NCI-H345 treated with DMSO at 0.1 percent for 48 hours (cell line): ENCODE measurements around the gene AFF1.

Source experiments
- DNase-seq: peaks from one replicate; lab custom pipeline; 2025; ENCODE audit not compliant: unreplicated experiment; lab: John Stamatoyannopoulos, UW

Gene AFF1

DNA sequence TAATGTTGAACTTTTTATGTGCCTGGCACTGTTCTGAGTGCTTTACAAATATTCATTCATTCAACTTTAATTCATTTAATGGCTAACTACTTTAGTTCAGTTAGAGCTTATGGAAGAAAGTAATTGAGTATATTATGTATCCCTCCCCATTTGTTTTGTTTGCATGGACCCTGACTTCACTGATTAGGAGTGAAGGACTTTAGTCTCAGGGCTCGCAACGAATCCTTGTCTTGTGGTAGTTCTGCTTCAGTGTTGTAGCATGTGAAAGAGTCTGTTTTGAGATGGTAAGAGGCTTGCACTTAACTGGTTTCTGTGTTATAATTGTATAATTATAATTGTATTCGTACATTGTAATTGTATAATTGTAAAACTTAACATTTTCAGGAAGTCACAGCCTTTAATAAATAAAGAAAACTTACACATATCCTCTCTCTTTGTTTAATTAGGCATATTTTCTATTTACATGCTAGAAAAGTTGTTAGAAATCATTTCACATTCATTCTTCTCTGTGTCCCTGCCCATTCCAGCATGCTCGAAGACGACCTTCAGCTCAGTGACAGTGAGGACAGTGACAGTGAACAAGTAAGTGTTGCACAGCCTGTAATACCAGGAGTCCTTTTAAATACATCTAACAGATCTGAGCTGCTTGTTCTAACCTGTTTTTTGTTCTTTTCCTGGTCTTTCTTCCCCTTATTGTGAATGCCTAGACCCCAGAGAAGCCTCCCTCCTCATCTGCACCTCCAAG, 170.5 kb downstream of the AFF1 start:
- no peak for DNase-seq

DNA sequence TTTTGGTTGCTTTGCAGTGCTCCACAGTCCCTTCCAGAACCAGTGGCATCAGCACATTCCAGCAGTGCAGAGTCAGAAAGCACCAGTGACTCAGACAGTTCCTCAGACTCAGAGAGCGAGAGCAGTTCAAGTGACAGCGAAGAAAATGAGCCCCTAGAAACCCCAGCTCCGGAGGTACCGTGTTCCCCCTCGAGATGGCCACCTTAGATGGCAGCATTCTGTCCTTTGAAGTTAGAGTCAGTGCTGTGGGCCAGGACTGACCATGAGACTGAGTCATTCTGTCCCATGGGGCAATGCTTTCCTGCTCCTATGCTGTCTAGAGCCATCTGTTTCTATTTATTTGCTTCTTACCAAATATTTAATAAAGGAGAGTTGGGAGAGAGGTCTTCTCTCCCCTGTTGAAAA, 173.3 kb downstream of the AFF1 start:
- DNase-seq, result no peak

DNA sequence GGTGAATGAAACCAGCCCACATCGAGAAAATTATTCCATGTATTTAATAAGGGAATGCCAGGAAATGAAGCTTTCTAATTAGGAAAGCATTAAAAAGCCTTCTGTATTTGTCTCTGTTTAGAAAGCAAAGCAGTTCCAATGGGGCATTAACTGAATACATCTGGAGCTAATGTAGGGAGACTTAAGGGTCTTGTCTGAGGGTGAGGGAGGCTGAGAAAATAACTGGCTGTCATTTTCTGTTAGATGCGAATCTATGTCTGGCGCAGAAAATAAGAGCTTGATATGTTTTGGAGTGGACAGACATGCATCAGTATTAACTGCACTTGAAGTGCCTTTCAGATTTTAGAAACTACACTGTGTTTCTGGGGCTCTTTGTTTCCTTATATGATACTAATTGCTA, 174.3 kb downstream of the AFF1 start:
- DNase-seq, result no peak

DNA sequence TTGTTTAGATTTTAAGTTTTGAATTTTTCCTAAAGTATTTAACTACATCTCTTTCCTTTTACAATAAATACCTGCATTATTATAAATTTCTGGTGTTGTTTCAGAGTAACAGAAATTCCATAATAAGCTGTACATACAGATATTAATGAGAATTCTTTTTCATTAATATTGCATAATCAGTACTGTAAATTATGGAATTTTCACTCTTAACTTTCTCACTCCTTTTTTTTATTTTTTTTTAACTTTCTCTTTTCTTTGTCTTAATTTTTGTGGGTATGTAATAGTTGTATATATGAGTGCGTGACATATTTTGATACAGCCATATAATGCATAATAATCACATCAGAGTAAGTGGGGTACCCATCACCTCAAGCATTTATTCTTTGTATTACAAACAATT, 175.1 kb downstream of the AFF1 start:
- no peak for DNase-seq

DNA sequence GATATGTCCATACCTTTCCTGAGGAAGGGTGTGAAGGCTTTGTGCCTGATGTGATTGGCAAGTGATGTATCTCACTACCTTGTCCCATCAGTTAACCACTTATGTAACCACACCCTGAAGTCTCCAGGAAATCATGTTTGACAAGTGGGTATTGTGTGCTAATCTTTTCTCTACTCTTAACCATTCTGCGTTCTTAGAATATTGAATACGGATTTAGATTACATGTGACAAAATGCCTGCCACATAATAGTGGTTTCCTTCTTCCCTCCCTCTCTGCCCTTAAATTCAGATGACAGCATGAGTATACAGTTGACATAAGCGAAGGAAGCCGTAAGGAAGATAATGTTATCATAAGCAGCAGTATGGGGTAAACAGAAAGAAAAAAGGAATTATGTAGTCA, 177.3 kb downstream of the AFF1 start:
- DNase-seq, result no peak

DNA sequence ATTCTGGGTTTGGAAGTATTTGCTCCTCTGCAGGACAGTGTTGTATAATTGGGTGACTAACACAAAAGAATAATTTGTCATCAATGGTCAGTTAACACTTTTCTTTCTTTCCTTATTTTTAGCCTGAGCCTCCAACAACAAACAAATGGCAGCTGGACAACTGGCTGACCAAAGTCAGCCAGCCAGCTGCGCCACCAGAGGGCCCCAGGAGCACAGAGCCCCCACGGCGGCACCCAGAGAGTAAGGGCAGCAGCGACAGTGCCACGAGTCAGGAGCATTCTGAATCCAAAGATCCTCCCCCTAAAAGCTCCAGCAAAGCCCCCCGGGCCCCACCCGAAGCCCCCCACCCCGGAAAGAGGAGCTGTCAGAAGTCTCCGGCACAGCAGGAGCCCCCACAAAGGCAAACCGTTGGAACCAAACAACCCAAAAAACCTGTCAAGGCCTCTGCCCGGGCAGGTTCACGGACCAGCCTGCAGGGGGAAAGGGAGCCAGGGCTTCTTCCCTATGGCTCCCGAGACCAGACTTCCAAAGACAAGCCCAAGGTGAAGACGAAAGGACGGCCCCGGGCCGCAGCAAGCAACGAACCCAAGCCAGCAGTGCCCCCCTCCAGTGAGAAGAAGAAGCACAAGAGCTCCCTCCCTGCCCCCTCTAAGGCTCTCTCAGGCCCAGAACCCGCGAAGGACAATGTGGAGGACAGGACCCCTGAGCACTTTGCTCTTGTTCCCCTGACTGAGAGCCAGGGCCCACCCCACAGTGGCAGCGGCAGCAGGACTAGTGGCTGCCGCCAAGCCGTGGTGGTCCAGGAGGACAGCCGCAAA, 179.6 kb downstream of the AFF1 start:
- DNase-seq, result no peak

DNA sequence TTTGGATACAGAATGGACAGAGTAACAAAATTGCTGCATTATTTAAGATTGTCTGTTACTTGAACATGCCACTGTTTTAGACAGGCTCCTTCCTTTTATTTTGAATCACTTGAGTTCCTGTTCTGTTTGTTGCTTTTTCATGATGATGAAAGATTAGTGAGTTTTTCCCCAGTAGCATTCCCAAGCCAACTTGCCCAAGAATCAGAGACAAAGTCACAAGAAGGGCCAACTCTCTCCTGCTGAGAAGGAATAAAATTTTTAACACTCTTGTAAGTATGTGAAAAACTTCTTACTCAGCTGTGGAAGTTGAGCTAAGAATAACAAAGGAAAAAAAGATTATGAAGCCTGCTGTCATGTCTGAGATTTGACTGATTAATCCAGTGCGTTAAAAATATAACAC, 181.4 kb downstream of the AFF1 start:
- DNase-seq, result no peak

DNA sequence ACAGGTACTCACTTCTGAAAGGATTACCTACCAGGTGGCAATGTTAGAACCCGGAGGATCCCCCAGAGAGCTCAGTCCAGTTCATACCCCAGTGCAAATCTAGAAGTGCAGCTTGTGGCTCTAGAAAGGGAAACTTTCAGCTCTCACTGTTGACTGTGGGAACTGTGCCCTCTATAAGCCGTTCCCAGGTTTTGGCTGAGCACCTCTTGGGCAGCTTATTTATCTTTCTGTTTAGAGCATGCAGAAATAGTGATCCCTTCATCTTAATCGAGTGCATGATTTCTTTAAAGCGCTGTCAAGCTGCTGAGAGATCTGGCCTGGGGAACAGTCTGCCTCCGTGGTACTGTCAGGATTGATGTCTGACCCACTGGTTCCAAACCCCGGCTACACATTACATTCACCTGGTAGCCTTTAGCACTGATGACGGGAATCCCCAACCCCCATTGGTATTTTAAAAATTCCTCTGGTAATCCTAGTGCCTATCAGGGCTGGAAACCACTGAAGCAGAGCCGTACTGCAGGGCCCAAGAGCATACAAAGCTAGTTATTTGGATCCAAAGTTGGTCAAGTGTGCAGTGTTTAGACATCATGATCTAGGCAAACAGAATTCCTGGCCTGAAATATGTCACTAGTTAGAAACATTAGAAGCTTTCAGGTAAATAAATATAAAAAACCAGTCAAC, 182.4 kb downstream of the AFF1 start:
- DNase-seq, result no peak

DNA sequence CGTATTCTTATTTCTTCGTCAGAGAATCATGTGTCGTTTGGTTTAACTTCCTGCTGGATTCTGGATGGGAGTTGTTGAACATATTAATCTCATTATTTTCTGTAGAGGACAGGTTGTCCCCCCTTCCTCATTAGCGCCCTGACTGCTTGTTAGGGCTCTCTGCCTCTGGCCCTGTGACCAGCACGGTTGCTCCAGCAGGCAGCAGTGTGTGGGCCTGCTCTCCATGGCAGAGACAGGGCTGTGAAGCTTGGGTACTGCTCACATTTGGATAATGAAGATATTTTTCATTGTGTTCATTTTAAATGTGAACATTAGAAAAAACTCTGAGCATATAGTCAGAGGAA, 182.9 kb downstream of the AFF1 start:
- DNase-seq, result no peak

DNA sequence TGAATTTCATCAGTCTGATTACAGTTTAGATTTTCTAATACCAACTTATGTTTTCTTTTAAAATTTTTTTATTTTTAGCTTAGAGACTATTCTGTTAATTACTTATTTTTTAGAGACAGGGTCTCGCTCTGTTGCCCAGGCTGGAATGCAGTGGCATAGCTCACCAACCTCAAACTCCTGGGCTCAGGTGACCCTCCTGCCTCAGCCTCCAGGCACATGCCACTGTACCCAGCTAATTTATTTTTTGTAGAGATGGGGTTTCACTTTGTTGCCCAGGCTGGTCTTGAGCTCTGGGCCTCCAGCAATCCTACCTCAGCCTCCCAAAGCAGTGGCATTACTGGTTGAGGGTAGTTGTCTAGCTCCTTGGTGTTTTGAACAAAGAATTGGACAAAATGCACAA, 183.6 kb downstream of the AFF1 start:
- no peak for DNase-seq

DNA sequence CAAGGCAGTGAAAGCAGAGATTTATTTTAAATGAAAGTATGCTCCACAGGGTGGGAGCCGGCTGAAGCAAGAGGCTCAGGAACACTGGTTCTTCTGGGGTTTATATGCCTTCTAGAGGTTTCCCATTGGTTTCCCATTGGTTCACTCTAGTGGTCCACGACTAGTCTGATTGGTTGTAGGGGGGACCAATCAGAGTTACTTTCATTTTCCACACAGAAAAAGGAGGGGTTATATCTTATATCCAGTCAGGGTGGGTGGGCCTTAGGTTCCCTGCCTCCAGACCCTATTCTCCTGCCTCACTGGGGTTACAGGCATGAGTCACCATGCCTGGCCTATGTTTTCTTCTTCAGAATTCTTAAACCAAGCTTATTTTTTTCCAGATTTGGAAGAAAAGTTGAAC, 184.0 kb downstream of the AFF1 start:
- no peak for DNase-seq

DNA sequence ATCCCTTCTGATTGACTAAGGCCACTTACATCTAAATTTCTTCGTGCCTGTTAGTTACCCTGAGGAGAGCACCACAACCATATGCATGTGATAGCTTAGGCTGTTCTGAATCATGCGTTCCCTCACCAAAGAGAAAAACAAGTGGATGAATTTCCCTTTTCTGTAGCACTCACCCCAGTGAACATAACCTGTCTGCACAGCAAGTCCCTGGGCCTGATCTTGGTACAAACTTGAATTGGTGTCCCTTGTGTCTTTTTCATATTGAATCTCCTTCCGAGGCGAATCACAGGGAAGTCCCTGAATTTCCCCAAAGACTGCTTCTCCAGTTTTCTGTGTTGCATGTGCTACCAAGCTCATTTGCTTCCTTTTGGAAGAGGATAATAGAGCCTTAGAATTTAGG, 185.2 kb downstream of the AFF1 start:
- DNase-seq, result no peak

DNA sequence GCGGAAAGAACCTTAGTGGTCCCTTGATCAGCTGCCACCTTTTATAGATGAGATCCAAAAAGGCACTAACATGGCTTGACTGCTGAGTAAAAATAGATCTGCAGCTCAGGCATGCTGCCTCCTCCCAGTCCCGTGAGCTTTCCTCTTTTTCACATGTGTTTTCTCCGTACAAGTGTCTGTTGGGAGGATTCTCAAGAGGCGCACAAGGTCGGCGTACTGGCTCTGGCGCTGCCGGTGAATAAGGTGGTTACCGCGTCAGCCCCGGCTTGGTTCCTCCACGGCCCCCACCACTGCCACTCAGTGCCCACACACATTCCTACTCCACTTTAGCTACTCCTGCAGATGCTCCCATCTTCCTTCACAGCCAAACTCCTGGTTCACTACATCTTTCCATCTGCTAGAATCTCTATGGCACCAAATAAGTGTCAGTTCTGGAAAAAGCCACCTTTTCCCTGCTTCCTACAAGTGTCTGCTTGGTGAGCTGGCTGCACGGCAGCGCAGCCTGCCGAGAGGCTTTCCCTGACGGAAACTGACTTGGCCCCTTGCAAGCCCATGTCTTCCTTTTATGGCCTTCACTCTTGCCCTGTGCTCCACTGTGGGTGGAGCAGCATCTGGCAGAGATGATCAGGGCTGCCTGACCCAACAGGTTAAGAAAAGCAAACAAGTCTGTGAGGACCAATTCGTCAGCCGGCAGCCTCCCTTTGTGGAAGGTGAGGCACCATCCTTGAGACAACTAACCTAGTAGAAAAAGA, 185.8 kb downstream of the AFF1 start:
- DNase-seq, result no peak

DNA sequence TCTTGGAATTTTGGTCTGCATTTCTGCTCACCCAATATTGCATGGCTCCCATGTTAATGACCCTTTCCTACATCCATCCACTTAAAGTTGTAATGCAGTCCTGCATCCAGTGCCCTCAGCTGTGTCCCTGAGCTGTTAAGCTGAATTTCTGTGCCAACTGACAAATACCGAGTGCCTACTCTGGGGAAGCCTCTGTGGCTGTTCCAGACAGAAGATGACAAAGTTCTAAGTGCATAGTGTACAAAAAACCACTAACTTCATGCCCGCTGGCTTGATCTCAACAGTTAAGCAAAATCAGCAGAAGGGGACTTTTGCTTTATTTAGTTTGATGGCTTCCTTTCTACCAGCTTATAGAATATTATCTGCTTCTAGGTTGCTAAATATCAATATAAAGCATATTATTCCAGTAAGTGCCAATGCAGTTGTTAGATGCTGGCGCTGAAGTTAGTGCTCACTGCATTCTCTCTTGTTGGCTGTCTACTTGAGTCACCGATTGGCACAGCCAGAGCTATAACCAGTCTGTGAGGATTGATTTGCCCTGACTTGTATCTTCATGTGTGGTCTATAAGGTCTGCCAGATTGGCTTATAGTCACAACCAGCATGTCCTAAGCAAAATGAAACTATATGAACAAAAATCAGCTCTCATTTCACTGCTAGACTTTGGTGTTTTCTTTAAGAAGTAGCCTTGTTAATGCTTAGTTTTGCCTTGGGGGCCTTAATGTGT, 186.7 kb downstream of the AFF1 start:
- no peak for DNase-seq

DNA sequence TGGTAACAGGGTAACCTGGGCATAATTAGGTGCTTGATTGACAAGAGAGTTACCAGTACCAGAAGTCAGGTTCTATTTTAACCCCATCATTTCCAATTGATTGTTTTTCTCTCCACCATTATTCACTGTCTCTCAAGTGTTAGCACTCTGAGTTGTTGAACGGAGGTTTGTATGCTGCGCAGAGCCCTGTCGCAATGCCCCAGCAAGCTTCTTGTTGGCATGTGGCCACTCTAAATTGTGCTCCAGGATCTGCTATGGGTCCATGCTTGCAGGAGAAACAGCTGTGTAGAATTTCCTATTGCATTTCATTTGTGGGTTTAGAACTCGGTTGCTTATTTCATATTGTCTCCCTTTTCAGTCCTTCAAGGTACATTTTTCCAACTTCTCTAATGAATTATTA, 187.4 kb downstream of the AFF1 start:
- no peak for DNase-seq

DNA sequence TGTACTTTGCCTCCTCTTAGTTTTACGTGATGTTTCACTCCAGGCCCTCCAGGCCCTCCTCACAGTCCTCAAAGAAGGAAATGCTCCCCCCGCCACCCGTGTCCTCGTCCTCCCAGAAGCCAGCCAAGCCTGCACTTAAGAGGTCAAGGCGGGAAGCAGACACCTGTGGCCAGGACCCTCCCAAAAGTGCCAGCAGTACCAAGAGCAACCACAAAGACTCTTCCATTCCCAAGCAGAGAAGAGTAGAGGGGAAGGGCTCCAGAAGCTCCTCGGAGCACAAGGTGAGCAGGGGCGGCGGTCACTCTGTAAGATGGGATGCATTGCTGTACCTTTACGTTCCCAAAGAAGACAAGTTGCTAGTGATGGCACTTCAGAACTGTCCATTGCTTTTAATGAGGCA, 191.2 kb downstream of the AFF1 start:
- DNase-seq, result no peak

DNA sequence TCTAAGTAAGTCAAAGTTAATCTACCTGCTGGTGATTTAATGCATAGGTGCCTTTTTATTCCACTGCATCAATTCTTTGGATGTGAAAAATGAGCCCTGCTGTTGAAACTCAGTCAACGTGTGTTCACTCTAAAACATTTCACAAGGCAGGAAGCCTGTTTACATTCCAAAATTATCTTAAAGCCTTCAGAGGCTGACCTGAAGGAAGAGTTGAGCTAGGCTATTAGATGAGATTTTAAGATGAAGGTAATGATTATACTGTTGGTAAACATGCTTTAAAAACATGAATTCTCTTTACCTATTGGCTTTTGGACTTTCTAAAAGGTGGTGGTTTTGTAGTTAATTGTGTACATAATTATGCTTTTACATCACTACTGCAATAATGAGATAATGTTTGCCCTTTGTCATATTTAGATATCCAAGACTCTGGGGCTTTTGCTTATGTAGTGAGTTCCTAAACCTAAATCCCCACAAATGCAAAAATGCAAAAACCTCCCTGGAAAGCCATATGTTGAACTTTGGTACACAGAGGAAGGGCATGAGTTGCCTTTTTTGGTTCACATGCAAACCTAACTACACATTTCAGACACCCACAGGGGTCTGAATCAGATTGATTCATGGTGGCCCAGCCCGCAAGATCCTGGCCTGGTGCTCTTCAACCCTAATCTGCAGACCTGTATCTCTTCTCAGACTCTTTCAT, 193.3 kb downstream of the AFF1 start:
- no peak for DNase-seq

DNA sequence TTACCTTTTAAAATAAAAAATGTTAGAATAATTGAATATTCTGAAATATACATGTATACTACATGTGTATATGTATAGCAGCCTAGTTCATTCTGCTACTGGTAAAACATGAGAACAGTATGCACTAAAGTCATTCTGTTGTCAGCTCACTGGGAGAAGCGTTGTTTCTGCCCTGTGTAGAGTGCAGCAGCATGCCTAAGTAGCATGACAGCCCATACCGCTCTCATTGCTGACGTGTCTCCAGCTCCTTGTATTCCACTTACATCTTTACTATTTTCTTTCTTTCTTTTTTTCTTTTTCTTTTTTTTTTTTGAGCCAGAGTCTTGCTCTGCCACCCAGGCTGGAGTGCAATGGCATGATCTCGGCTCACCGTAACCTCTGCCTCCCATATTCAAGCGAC, 194.9 kb downstream of the AFF1 start:
- DNase-seq, result no peak

DNA sequence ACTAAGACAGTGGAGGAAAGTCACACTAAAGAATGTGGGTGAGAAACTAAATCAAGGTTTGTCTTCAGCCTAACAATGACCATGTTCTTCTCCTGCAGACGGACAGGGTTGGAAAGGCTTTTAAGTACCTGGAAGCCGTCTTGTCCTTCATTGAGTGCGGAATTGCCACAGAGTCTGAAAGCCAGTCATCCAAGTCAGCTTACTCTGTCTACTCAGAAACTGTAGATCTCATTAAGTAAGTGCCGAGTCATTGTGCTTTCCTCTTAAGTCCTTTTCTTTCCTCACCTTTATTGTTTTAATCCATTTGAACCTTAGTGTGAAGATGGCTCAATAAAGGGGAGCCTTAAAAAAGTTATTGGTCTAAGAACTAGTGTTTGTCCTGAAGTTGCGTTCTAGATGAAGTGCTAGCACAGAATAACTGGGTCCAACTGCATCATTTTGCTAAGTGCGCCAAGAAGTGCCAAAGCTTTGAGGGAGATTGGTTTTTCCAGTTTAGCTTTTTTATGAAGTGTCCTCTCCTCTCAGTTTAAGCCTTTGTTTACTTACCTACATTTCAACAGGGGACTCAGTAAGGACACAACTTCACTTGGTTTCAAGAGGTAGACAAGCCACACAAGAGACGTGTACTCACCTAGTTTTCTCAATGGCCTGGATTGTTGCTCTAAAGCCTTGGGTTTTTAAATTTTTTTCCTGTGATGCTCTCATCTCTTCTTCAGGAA, 196.3 kb downstream of the AFF1 start:
- no peak for DNase-seq

DNA sequence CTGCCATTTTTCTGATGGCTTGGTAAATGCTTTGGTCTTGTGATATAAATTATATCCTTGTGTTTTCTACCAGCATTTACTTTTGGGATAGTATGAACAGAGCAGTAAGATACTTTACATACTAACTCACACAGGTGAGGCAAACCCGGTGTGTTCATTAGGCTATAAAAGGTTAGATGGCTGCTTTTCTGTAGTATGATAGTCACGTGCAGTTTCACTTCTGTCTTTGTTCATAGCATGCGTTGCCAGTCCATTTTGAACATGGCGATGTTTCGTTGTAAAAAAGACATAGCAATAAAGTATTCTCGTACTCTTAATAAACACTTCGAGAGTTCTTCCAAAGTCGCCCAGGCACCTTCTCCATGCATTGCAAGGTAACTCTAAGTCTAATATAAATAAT, 197.2 kb downstream of the AFF1 start:
- no peak for DNase-seq
